Panc1 (cell line): Measurements from ENCODE around the gene ZKSCAN4. TPM values are rescaled to one million over a fixed set of nuclear protein-coding genes. Genes with fewer than 3 reads are reported as not detected.

Experiments used
- ATAC-seq: fragments of 200-7000 bp; cut with Tn5 transposase; 2 replicates; pipeline ENCODE4 v1.9.1; 2020; ENCODE audit warnings: mild to moderate bottlenecking, moderate library complexity
- BruUV-seq: library from RNA; stranded (reverse); fragments of 400-500 nt; replicated peaks from 2 replicates; lab custom pipeline; 2021; lab: Mats Ljungman, UMichigan
- CTCF ChIA-PET: fragments of 300-600 bp; sonication (Branson Sonifier 250); formaldehyde crosslinking; loops from one replicate; lab custom pipeline; 2022; ENCODE audit warnings: antibody characterized with exemption; lab: Charles Lee
- POLR2A ChIA-PET: fragments of 300-600 bp; sonication (Branson Sonifier 250); formaldehyde crosslinking; loops from one replicate; lab custom pipeline; 2022; ENCODE audit warnings: antibody characterized with exemption; lab: Charles Lee
- DNase-seq: peaks from one replicate; pipeline ENCODE4 v3.0.0-alpha.2; 2010; ENCODE audit warnings: low read depth, low spot score
- H3K27ac ChIP-seq: 2 replicates; pipeline ENCODE4 v1.5.1; 2011; ENCODE audit warnings: mild to moderate bottlenecking, low read length, inconsistent platforms
- H3K27me3 ChIP-seq: fragments of 200-500 bp; sonication (Bioruptor generic); 2 replicates; pipeline ENCODE4 v1.6.0; 2014; ENCODE audit warnings: low read length, inconsistent platforms; ENCODE audit not compliant: control insufficient read depth, insufficient read depth
- H3K36me3 ChIP-seq: fragments of 200-500 bp; sonication (Bioruptor generic); 2 replicates; pipeline ENCODE4 v1.5.1; 2014; ENCODE audit warnings: inconsistent platforms, mild to moderate bottlenecking, low read length, moderate library complexity; ENCODE audit not compliant: control insufficient read depth, insufficient read depth
- H3K4me1 ChIP-seq: 2 replicates; pipeline ENCODE4 v1.5.1; 2011; ENCODE audit warnings: inconsistent platforms, mild to moderate bottlenecking, low read length, moderate library complexity; ENCODE audit not compliant: control insufficient read depth, insufficient read depth
- H3K4me3 ChIP-seq, 2 experiments: 2 replicates each; pipeline ENCODE4 v1.5.1; 2011 to 2012; ENCODE audit warnings: low read depth in 2 of 2, low read length in 2 of 2, mild to moderate bottlenecking in 2 of 2, inconsistent platforms in 1 of 2, moderate library complexity in 1 of 2
- H3K9me3 ChIP-seq: fragments of 200-500 bp; sonication (Bioruptor generic); 2 replicates; pipeline ENCODE4 v1.5.1; 2014; ENCODE audit warnings: low read depth, mild to moderate bottlenecking, inconsistent platforms, low read length, moderate library complexity; ENCODE audit not compliant: control insufficient read depth, insufficient read depth
- CTCF ChIP-seq: fragments of 450-650 bp; IDR thresholded peaks from 2 replicates; pipeline ENCODE4 v1.5.1; 2017; ENCODE audit warnings: mild to moderate bottlenecking
- POLR2AphosphoS5 ChIP-seq: IDR thresholded peaks from 2 replicates; pipeline ENCODE4 v1.6.1; 2012; ENCODE audit warnings: mild to moderate bottlenecking, low read depth, low read length, moderate library complexity
- REST ChIP-seq, 2 experiments: IDR thresholded peaks; 2 replicates each; pipeline ENCODE4 v1.6.1; 2011 to 2012; ENCODE audit warnings: low read depth in 2 of 2, control low read depth in 1 of 2, low read length in 1 of 2, mild to moderate bottlenecking in 1 of 2, moderate library complexity in 1 of 2; ENCODE audit not compliant: insufficient read depth in 1 of 2
- SIN3A ChIP-seq: IDR thresholded peaks from 2 replicates; pipeline ENCODE4 v1.6.1; 2012; ENCODE audit warnings: low read depth, mild to moderate bottlenecking, low read length, moderate library complexity, borderline replicate concordance; ENCODE audit not compliant: insufficient read depth
- TCF7L2 ChIP-seq: IDR thresholded peaks from 2 replicates; pipeline ENCODE4 v1.6.1; 2011; ENCODE audit warnings: mild to moderate bottlenecking, low read depth, low read length, inconsistent platforms
- in situ Hi-C: cut with HindIII; loops from 2 replicates; pipeline ENCODE4 v1.10.0; 2016; ENCODE audit warnings: low sequenced_read_pairs, low pct_unique_long_range_greater_than_20kb
- intact Hi-C: fragments of 100-400 bp; cut with micrococcal nuclease; formaldehyde crosslinking; loops from one replicate; pipeline ENCODE4 v1.10.0; 2022; ENCODE audit not compliant: unreplicated experiment
- total RNA-seq: library from RNA; stranded (reverse); gene quantifications from one replicate; pipeline ENCODE4 v1.2.1, GENCODE V29; 2021; ENCODE audit not compliant: unreplicated experiment

The ZKSCAN4 gene
- total RNA-seq, 1 experiment from 2014 or later, result 4.4 TPM

GRCh38 chr6:28251661-28252008, 434 bp downstream of the ZKSCAN4 start:
- H3K27me3 ChIP-seq, result no peaks in the 10 kb centered on the region
- H3K27ac ChIP-seq, result peak overlapping the region; percentile 93
- intact Hi-C loops (no loop called here), in situ Hi-C loops (no loop called here)
- peak overlapping the region; percentile 90 to 97 for H3K4me3 ChIP-seq
- TF ChIP-seq CTCF (no peak), REST (IDR thresholded peaks at IDR 0.05; ENCODE audit: insufficient read depth in 1 of 2, low read depth in 2 of 2, low read length in 1 of 2) (no peak), TCF7L2 (no peak), SIN3A (no peak), POLR2AphosphoS5 (no peak)
- no peaks in the 10 kb centered on the region for H3K9me3 ChIP-seq
- peaks cover 11% of the 10 kb centered on the region for H3K4me1 ChIP-seq
- no peak for DNase-seq
- no TSS peak for BruUV-seq
- POLR2A ChIA-PET, result interaction anchor here (0.5 kb wide), 1 partner anchor 44 kb away, joined by 4 read pairs; no protein-coding TSS in a partner anchor
- H3K36me3 ChIP-seq, result peaks cover 4% of the 10 kb centered on the region; the same call in 1 of the 2 replicates
- peak; percentile 72 for ATAC-seq
- CTCF ChIA-PET, result no interaction called here

DNA sequence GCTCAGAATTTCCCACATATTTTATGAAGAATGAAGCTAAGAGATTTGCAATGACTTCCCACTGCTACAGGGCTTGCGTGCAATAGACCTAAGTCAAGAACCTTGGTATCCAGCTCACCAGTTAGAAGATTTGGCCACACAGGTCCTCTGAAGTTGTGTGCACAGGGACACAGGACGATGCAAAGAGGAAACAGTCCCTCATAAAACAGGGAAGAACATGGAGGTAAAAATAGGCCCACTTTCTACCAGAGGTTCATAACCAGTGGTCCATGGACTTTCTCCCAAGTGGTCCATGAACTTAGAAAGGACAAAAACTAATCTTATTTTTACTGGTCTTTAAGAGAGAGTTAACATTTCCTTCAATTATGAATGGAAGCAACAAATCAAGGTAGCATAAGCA, 1.3 kb downstream of the ZKSCAN4 start:
- Histone ChIP-seq H3K27ac (peak overlapping the region; percentile 51), H3K9me3 (no peaks in the 10 kb centered on the region), H3K36me3 (peaks cover 4% of the 10 kb centered on the region; the same call in 1 of the 2 replicates), H3K4me3 (peak overlapping the region; percentile 90 to 97), H3K4me1 (peaks cover 11% of the 10 kb centered on the region), H3K27me3 (no peaks in the 10 kb centered on the region)
- intact Hi-C loops, result no loop called here
- ATAC-seq, result no peak
- no peak for DNase-seq
- no peak for TF ChIP-seq SIN3A
- no peak for TF ChIP-seq TCF7L2
- no peak for TF ChIP-seq REST (IDR thresholded peaks at IDR 0.05; ENCODE audit: insufficient read depth in 1 of 2, low read depth in 2 of 2, low read length in 1 of 2)
- TF ChIP-seq POLR2AphosphoS5, result no peak
- TF ChIP-seq CTCF, result no peak
- TSS peak; percentile 71 for BruUV-seq
- CTCF ChIA-PET, result no interaction called here
- in situ Hi-C loops, result no loop called here
- POLR2A ChIA-PET, result no interaction called here
